GM20000 (cell line): ENCODE data around the gene NRCAM.

Experiments
- DNase-seq: peaks from one replicate; pipeline ENCODE4 v3.0.0; 2012; ENCODE audit warnings: low spot score
- CTCF ChIP-seq: IDR thresholded peaks from 2 replicates; pipeline ENCODE4 v1.5.1; 2012; ENCODE audit warnings: mild to moderate bottlenecking, control low read depth; ENCODE audit errors: extremely low read depth, missing control alignments

The NRCAM gene

GRCh38 chr7:108415821-108416536 is 40.3 kb downstream of the NRCAM start:
- no peak for TF ChIP-seq CTCF
- DNase-seq, result peak; percentile 53

DNA sequence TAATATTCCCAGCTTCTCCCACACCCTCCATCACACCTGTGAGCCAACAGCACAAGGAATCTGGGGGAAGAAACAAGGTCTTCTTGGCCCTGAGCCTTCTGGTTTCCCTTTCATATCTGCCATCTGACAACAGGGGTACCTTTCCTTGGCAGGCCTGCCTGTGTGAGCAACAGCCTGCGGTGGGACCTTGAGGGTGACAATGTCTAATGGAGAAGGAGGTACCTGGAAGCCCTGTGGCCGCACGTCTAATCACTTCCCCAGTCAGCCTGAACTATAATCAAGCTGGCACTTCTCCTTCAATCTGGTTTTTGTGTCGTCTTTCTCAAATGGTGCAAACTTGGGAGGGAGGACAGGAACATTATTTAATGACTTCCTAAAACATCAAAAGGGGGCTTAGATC is 41.2 kb downstream of the NRCAM start:
- no peak for TF ChIP-seq CTCF
- DNase-seq, result no peak

GRCh38 chr7:108413782-108414492 is 42.3 kb downstream of the NRCAM start:
- TF ChIP-seq CTCF, result no peak
- DNase-seq, result no peak

- no peak for DNase-seq
- TF ChIP-seq CTCF, result no peak
These were observed 42.9 kb downstream of the NRCAM start for GRCh38 chr7:108413337-108413736.

DNA sequence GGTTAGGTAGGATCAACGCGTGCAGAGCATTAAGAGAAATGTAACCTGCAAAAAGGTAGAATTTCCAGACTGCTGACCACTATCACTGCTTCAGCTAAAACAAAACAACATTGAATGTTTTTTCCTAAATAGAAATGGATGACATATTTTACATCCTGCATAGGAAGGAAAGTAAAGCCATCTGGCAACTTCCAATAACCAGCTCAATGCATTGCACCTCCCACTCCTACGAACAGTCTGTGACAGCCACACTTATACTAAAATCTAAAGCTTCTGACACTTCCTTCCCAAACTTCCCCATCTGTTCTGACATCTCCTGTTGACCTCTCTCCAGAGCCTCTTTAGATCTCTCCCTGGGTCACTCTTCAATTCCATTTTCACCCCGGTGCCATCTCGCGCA is 47.1 kb downstream of the NRCAM start:
- no peak for DNase-seq
- TF ChIP-seq CTCF, result no peak

GRCh38 chr7:108408296-108408991 is 47.8 kb downstream of the NRCAM start:
- no peak for TF ChIP-seq CTCF
- DNase-seq, result no peak

DNA sequence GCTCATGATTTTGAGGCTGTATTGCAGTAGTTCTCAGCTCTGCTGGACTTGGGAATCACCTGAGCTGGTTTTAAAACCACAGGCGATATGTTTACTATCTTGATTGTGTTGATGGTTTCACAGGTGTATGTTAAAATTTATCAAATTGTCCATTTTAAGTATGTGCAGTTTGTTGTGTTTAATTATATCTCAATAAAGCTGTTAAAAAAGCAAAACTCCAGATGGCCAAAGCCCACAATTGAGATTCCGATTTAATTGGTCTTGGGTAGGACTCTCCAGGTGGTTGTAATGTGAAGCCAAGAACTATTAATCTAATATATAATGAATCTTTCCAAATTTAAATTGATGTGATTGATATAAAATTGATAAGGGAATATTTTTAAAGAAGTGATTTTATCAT is 48.6 kb downstream of the NRCAM start:
- no peak for TF ChIP-seq CTCF
- DNase-seq, result no peak
